Measurements from ENCODE around the gene KIF18A.

DNA sequence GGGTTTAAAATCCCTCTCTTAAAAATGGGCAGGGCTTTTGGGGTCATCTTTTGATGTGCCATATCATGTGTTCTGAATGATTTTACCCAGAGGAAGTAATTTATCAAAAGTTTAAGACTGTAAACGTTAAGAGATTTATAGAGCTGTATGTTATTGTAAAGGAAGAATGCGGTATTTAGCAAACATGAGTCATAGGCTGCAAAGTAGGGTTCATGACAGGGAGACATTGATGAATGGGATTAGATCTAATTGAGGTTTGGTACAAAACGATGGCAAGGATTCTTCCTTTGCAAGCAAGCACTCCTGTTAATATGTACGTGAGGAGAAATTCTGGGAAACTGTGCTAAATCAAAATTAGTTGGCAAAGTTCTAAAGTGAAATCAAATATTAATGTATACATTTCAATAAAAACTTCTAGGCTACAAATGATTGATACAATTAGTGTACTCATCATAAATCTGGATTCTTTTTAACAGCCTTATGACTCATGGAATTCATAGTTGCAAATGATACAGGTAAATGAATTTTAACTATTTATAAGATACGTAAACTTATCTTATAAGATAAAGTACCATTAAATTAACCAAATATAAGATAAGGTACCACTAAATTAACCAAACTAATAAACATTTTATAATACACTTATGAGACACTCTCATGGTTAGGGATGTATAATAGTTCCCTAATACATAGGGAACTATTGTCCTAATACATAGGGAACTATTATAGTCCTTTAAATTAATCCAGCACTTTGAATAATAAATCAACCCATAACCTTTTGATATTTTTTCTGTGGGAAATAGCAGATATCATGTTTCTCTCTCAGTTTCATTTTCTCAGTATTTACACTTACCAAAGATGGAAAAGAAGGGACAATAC, 58.4 kb downstream of the KIF18A start:
- TF ChIP-seq CREB1 (IDR thresholded peaks at IDR 0.05) (no peak), ATF3 (IDR thresholded peaks at IDR 0.05; ENCODE audit: insufficient read depth, low read depth, low read length) (no peak), JUN (IDR thresholded peaks at IDR 0.05; ENCODE audit: low read depth, low read length) (no peak)
